Fibroblast of pulmonary artery (primary cell): ENCODE data around the gene SLC51A.
"Not testable (repeated sequence)": the region's sequence is repeated elsewhere in the genome, so short reads cannot be mapped to it uniquely, and the experiment has no call there.

Source experiments
- DNase-seq: peaks from one replicate; pipeline ENCODE4 v3.0.0-alpha.2; 2010; ENCODE audit warnings: low read depth
- H3K4me3 ChIP-seq: replicated peaks from 2 replicates; pipeline ENCODE4 v1.5.1; 2011; ENCODE audit warnings: low read depth, mild to moderate bottlenecking, control low read depth, low read length, moderate library complexity
- TF ChIP-seq, protein P1 (sequence below): IDR thresholded peaks from 2 replicates; pipeline ENCODE4 v1.5.1; 2011; ENCODE audit warnings: mild to moderate bottlenecking, control low read depth, low read length, inconsistent platforms; ENCODE audit errors: missing control alignments

The SLC51A gene

DNA sequence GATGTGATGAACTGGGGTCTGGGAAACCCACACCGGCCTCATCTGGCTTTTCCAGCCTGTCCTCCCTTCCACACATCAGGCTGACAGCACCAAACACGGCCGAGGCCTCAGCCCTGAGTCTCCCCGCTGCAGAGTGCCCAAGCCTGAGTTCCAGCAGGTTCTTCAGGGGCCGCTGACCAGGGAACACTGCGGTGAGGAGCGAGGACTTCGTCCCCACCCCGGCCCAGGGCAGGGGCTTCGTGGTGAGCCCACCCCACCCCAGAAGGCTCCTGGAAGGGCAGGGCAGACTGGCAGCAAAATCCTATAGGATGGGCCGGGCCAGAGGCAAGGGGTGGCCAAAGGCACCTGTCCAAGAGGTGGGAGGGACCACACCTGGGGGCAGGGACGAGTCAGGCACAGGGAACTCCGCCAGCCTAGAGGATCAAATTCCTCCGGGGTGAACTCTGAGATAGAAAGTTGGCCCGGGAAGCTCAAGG lies at the start of gene SLC51A:
Gene SLC51A (plus strand): TSS at position 446 of the 476 bp plus-strand sequence. CDS start 179 bp downstream, outside the sequence.
- no peak within 1 kb of the TSS for H3K4me3 ChIP-seq
- DNase-seq: no peak
- TF ChIP-seq, protein P1, sequence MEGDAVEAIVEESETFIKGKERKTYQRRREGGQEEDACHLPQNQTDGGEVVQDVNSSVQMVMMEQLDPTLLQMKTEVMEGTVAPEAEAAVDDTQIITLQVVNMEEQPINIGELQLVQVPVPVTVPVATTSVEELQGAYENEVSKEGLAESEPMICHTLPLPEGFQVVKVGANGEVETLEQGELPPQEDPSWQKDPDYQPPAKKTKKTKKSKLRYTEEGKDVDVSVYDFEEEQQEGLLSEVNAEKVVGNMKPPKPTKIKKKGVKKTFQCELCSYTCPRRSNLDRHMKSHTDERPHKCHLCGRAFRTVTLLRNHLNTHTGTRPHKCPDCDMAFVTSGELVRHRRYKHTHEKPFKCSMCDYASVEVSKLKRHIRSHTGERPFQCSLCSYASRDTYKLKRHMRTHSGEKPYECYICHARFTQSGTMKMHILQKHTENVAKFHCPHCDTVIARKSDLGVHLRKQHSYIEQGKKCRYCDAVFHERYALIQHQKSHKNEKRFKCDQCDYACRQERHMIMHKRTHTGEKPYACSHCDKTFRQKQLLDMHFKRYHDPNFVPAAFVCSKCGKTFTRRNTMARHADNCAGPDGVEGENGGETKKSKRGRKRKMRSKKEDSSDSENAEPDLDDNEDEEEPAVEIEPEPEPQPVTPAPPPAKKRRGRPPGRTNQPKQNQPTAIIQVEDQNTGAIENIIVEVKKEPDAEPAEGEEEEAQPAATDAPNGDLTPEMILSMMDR: no peak

GRCh38 chr3:196166741-196167140 lies 49.6 kb upstream of the SLC51A start:
- no peak for DNase-seq
- no peak overlapping the region for H3K4me3 ChIP-seq
- TF ChIP-seq, protein P1: no peak

DNA sequence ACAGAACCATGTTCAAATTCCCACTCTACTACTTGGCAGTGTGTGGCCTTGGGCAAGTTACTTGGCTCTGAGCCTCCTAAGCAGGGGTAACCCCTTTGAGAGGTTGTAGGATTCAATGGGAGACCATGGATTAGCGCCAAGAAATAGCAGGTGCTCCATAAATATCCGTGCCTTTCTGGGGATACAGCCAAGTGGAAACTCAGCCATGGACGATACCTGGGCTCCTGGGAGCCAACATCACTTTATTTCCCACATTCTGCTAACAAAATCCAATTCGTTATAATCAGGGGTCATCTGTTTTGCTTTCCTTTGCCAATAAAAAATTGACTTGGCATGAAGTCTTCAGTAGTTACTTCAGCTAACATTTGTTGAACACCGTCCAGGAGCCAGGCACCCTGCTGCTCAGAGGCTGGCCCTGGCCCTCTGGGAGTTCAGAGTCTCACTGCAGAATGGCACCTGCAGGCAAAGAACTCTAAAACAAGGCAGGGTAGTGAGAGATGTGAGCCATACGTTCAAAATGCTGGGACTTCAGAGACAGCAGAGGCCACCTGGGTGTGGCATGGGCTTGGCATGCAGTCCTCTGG lies 47.4 kb upstream of the SLC51A start:
- H3K4me3 ChIP-seq: no peak overlapping the region

DNA sequence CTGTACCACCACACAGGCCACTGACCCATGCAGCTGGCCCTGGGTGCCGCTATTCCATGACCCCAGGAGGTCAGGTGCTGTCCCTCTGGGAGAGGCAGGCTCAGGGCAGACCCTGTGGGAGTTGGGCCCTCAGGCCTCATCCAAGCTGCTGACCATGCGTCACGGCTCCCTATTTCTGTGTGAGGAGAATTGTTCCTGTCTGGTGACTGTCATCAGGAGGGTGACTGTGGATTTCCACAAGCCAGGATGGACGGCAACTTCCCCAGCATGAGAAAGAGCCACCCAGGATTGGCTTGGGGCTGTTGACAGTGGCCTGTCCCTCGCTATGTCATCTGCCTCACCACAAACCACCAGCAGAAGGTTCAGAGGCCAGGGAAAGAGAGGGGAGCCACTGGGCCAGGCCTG lies 46.5 kb upstream of the SLC51A start:
- TF ChIP-seq, protein P1: no peak
- DNase-seq: no peak
- H3K4me3 ChIP-seq: no peak overlapping the region

More for the DNA sequence above, 47.4 kb upstream of the SLC51A start:
- TF ChIP-seq, protein P1: no peak
- no peak for DNase-seq

DNA sequence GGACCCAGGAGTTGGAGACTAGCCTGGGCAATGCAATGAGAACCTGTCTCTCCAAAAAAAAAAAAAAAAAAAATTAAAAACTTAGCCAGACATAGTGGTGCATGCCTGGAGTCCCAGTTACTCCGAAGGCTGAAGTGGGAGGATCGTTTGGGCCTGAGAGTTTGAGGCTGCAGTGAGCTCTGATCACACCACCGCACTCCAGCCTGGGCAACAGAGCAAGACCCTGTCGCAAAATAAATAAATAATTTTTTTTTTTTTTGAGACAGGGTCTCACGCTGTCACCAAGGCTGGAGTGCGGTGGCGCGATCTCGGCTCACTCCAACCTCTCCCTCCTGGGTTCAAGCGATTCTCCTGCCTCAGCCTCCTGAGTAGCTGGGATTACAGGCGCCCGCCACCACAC lies 46.0 kb upstream of the SLC51A start:
- not testable (repeated sequence) for DNase-seq

DNA sequence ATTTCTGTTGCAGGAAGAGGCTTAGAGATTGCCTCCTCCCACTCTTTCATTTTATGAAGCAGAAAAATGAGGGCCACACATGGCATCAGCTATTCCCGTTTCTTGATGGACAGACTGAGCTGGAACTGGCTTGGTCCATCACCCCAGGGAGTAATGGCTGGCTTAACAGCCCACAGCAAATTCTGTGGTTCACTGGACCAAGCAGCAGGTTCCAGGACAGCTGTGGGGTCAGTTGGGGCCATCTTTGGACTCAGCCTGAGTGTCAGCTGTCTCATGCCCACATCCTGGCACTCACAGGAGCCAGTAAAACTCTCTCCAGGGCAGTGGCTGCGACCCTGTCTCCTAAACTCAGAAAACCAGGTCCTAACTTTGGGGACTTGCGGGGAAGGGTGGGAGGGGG lies 41.7 kb upstream of the SLC51A start:
- no peak overlapping the region for H3K4me3 ChIP-seq
- TF ChIP-seq, protein P1: no peak
- no peak for DNase-seq

More for the DNA sequence above, 46.0 kb upstream of the SLC51A start:
- not testable (repeated sequence) for H3K4me3 ChIP-seq

DNA sequence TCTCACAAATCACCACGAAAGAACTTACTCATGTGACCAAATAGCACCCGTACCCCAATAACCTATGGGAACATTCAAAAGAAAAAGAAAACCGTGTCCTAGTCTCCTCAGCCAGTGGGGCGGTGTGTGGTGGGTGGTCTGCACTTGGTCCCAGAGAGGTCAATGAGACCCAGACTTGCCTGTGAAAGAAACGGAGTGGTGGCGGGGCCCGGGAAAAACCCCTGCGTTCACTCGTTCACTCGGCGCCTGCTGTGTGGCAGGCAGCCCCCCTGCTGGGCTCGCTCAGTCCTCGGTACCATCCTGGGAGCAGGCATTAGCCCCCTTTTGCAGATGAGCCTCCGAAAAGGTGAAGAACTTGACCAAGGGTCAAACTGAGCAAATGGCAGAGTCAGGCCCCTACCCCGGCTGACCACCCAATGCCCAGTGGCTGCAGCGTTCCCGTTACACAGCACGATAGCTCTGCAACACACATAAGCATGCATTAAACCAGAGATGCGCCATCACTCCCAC lies 41.2 kb upstream of the SLC51A start:
- DNase-seq: no peak
- H3K4me3 ChIP-seq: no peak overlapping the region
- TF ChIP-seq, protein P1: no peak
